OCI-LY3 (cell line): ENCODE results near the gene MORF4L1.

ENCODE experiments used
- H2AFZ ChIP-seq: fragments of 200-600, 300-600 bp; shearing (Covaris generic); 2 replicates; pipeline ENCODE4 v1.6.0; 2014; ENCODE audit warnings: antibody characterized with exemption, low read depth, low read length
- H3K27ac ChIP-seq: fragments of 200-600, 300-600 bp; sonication (generic); 2 replicates; pipeline ENCODE4 v1.5.1; 2014; ENCODE audit warnings: mild to moderate bottlenecking, low read length, moderate library complexity, mixed read lengths
- H3K27me3 ChIP-seq: fragments of 200-600, 300-600 bp; sonication (generic); 2 replicates; pipeline ENCODE4 v1.6.1; 2014; ENCODE audit warnings: low read depth, low read length, mixed read lengths
- H3K36me3 ChIP-seq: fragments of 200-600, 300-600 bp; sonication (generic); replicated peaks from 2 replicates; pipeline ENCODE3; 2014; ENCODE audit warnings: low read depth, low read length, mixed read lengths
- H3K4me1 ChIP-seq: fragments of 300-600, 200-600 bp; sonication (generic); 2 replicates; pipeline ENCODE4 v1.6.1; 2014; ENCODE audit warnings: low read length, mixed read lengths
- H3K4me2 ChIP-seq: fragments of 200-600, 300-600 bp; sonication (generic); 2 replicates; pipeline ENCODE4 v1.6.1; 2014; ENCODE audit warnings: low read length, mixed read lengths
- H3K4me3 ChIP-seq: fragments of 300-600, 200-600 bp; sonication (generic); 2 replicates; pipeline ENCODE4 v1.5.1; 2014; ENCODE audit warnings: antibody characterized with exemption, mild to moderate bottlenecking, low read length, moderate library complexity
- H3K79me2 ChIP-seq: fragments of 300-600, 200-600 bp; shearing (Covaris generic); 2 replicates; pipeline ENCODE4 v1.6.1; 2014; ENCODE audit warnings: mild to moderate bottlenecking, low read length, mixed read lengths
- H3K9ac ChIP-seq: fragments of 300-600, 200-600 bp; shearing (Covaris generic); 2 replicates; pipeline ENCODE4 v1.6.0; 2014; ENCODE audit warnings: mild to moderate bottlenecking, low read length, moderate library complexity
- H3K9me3 ChIP-seq: fragments of 200-600, 300-600 bp; shearing (Covaris generic); 2 replicates; pipeline ENCODE4 v1.6.1; 2014; ENCODE audit warnings: low read length, mixed read lengths; ENCODE audit not compliant: insufficient read depth
- H4K20me1 ChIP-seq: fragments of 200-600, 300-600 bp; sonication (generic); 2 replicates; pipeline ENCODE4 v1.6.1; 2016; ENCODE audit warnings: low read length, mixed read lengths; ENCODE audit not compliant: insufficient read depth
- CTCF ChIP-seq: fragments of 200-600, 300-600 bp; sonication (generic); IDR thresholded peaks from 2 replicates; pipeline ENCODE4 v1.5.1; 2014; ENCODE audit warnings: antibody characterized with exemption, low read length, low read depth
- EZH2phosphoT487 ChIP-seq: fragments of 200-600 bp; shearing (Covaris generic); IDR thresholded peaks from 2 replicates; pipeline ENCODE4 v1.6.1; 2018; ENCODE audit warnings: antibody characterized with exemption, mixed run types, low read depth

The MORF4L1 gene

GRCh38 chr15:78933187-78933822 lies 60.6 kb downstream of the MORF4L1 start:
- Histone ChIP-seq H3K79me2 (peaks cover 43% of the 10 kb centered on the region), H3K36me3 (peaks cover 88% of the 10 kb centered on the region), H3K9me3 (no peaks in the 10 kb centered on the region), H2AFZ (no peak overlapping the region), H3K4me1 (peaks cover 31% of the 10 kb centered on the region), H3K27me3 (no peaks in the 10 kb centered on the region), H4K20me1 (no peaks in the 10 kb centered on the region), H3K4me3 (no peak overlapping the region), H3K27ac (no peak overlapping the region), H3K9ac (no peak overlapping the region), H3K4me2 (no peak overlapping the region)
- TF ChIP-seq CTCF = no peak
- TF ChIP-seq EZH2phosphoT487 = no peak

GRCh38 chr15:78933823-78934654 lies 61.3 kb downstream of the MORF4L1 start:
- Histone ChIP-seq H3K27me3 (no peaks in the 10 kb centered on the region), H3K27ac (no peak overlapping the region), H2AFZ (no peak overlapping the region), H3K9ac (no peak overlapping the region), H3K4me2 (no peak overlapping the region), H3K4me3 (no peak overlapping the region), H4K20me1 (no peaks in the 10 kb centered on the region), H3K9me3 (no peaks in the 10 kb centered on the region), H3K79me2 (peaks cover 42% of the 10 kb centered on the region), H3K36me3 (peaks cover 86% of the 10 kb centered on the region), H3K4me1 (peaks cover 37% of the 10 kb centered on the region)
- TF ChIP-seq CTCF (no peak), EZH2phosphoT487 (no peak)

GRCh38 chr15:78934655-78935023 lies 61.9 kb downstream of the MORF4L1 start:
- Histone ChIP-seq H3K27ac (peak overlapping the region; percentile 94), H3K27me3 (no peaks in the 10 kb centered on the region), H3K4me3 (no peak overlapping the region), H3K9me3 (no peaks in the 10 kb centered on the region), H3K79me2 (peaks cover 41% of the 10 kb centered on the region), H3K36me3 (peaks cover 80% of the 10 kb centered on the region), H3K9ac (no peak overlapping the region), H4K20me1 (no peaks in the 10 kb centered on the region), H3K4me2 (no peak overlapping the region), H3K4me1 (peaks cover 41% of the 10 kb centered on the region), H2AFZ (no peak overlapping the region)
- TF ChIP-seq CTCF (no peak), EZH2phosphoT487 (no peak)

GRCh38 chr15:78937132-78937739 lies 64.5 kb downstream of the MORF4L1 start:
- H3K27ac ChIP-seq = peak overlapping the region; percentile 94
- TF ChIP-seq CTCF (no peak), EZH2phosphoT487 (no peak)
- no peaks in the 10 kb centered on the region for H3K27me3 ChIP-seq
- H3K79me2 ChIP-seq = peaks cover 60% of the 10 kb centered on the region
- H3K36me3 ChIP-seq = peaks cover 69% of the 10 kb centered on the region
- H3K9ac ChIP-seq = peak overlapping the region; percentile 53; the same call in 1 of the 2 replicates
- peak overlapping the region; percentile 19 for H3K4me2 ChIP-seq
- H4K20me1 ChIP-seq = no peaks in the 10 kb centered on the region
- H3K4me1 ChIP-seq = peaks cover 60% of the 10 kb centered on the region
- no peak overlapping the region for H2AFZ ChIP-seq
- H3K9me3 ChIP-seq = no peaks in the 10 kb centered on the region
- H3K4me3 ChIP-seq = no peak overlapping the region
